Gastroesophageal sphincter (tissue), 3 donors: Measurements from ENCODE around the gene TMEM238.

Source experiments
- CTCF ChIP-seq, 4 experiments: fragments of 200-600 bp in 2 of 4; fragments of 450-650 bp in 2 of 4; sonication (generic) in 1 of 4; IDR thresholded peaks; one replicate each; pipeline ENCODE4 v1.5.1; 2017 to 2019; ENCODE audit warnings: antibody characterized with exemption in 4 of 4, mild to moderate bottlenecking in 2 of 4, moderate library complexity in 2 of 4
- POLR2A ChIP-seq, 2 donors: fragments of 450-650 bp; IDR thresholded peaks; one replicate each; pipeline ENCODE4 v1.6.1; 2017; ENCODE audit warnings: antibody characterized with exemption in 2 of 2, mild to moderate bottlenecking in 2 of 2, moderate library complexity in 1 of 2

GRCh38 chr19:55373993-55374757, 9.9 kb downstream of the TMEM238 start:
- no peak for TF ChIP-seq CTCF (IDR thresholded peaks at IDR 0.05)
- no peak for TF ChIP-seq POLR2A (IDR thresholded peaks at IDR 0.05)
